Gastrocnemius medialis (tissue), 4 donors: ENCODE results near the gene GPR183.

Experiments used
- CTCF ChIP-seq, 5 experiments: fragments of 450-650 bp in 3 of 5; fragments of 200-600 bp in 2 of 5; sonication (generic) in 2 of 5; IDR thresholded peaks in 4 of 5; conservative IDR thresholded peaks in 1 of 5; 1 replicate in 4 of 5; 2 replicates in 1 of 5; pipeline ENCODE4 v1.5.1; 2016 to 2019; ENCODE audit warnings: antibody characterized with exemption in 5 of 5, mild to moderate bottlenecking in 3 of 5, moderate library complexity in 3 of 5
- POLR2A ChIP-seq, 2 donors: fragments of 450-650 bp; IDR thresholded peaks; one replicate each; pipeline ENCODE4 v1.6.1; 2017; ENCODE audit warnings: antibody characterized with exemption in 2 of 2, mild to moderate bottlenecking in 2 of 2, moderate library complexity in 2 of 2

GRCh38 chr13:99256709-99257108, 50.5 kb downstream of the GPR183 start:
- no peak for TF ChIP-seq CTCF (IDR thresholded peaks at IDR 0.05 in 4 of 5, conservative IDR thresholded peaks at IDR 0.05 in 1 of 5)
- no peak for TF ChIP-seq POLR2A (IDR thresholded peaks at IDR 0.05)
